ENCODE measurements around the gene C14orf180.

The C14orf180 gene

DNA sequence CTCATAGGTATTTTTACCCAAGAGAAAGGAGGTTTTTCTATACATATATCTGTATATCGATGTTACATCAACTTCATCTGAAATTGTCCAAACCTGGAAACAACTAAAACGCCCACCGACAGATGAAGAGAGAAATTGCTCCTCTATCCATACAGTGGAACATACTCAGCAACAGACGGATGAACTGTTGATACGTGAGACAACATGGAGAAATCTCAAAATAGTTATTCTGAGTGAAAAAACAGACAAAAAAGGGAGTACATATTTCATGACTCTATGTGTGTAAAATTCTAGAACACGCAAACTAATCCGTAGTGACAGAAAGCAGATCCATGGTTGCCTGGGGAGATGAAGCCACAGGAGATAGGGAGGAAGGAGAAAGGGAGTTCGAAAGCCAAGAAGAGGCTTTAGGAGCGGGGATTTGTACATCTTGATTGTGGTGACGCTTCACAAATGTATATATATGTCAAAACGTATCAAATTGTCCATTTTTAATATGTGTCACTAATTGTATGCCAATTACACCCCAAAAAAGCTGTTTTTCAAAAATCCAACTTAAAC is 37.6 kb upstream of the C14orf180 start:
- H3K27ac ChIP-seq: no peak overlapping the region
- TF ChIP-seq, protein P1, sequence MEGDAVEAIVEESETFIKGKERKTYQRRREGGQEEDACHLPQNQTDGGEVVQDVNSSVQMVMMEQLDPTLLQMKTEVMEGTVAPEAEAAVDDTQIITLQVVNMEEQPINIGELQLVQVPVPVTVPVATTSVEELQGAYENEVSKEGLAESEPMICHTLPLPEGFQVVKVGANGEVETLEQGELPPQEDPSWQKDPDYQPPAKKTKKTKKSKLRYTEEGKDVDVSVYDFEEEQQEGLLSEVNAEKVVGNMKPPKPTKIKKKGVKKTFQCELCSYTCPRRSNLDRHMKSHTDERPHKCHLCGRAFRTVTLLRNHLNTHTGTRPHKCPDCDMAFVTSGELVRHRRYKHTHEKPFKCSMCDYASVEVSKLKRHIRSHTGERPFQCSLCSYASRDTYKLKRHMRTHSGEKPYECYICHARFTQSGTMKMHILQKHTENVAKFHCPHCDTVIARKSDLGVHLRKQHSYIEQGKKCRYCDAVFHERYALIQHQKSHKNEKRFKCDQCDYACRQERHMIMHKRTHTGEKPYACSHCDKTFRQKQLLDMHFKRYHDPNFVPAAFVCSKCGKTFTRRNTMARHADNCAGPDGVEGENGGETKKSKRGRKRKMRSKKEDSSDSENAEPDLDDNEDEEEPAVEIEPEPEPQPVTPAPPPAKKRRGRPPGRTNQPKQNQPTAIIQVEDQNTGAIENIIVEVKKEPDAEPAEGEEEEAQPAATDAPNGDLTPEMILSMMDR (conservative IDR thresholded peaks at IDR 0.05): no peak

DNA sequence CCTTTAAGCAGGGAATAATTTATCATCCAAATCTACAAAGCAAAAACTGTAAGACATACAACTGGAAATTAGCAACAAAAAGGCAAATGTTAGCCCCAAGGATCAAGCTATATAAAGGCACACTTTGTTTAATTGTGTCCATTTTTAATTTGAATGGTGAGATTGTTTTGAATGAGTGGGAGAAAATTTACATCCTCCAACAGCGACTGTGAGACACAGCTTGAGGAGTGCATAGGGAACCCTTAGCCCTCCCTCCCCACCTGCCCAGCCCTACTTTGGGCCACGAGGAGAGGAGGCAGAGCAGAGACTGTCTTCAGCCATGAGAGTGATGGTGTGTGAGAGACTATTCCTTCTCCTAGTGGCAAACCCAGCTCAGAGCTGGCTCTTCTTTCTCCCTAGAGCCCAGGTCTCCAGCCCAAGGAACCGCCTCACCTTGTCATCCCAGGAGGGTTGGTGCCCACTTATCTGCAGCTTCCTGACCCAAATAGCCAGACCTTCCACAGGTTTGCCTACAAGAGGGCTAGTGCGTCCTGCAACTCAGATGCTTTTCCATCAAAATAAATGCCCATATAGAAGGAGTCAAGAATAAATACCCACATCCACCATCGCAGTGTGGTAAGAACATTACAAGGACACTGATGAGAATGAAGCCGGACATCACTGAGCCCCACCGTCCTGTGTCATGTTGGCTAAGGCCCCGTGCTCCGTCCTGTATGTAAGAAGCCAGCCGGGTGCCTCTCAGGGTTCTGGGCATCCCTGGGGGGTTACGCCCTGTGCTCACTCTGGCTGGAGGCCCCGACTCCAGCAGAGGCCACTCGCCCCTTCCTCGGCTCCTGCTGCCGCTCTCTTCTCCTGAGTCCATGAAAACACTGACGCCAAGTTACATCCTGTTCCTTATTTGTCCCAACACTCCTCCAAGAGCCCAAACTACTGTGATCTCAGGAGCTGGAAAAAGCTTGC is 36.4 kb upstream of the C14orf180 start:
- TF ChIP-seq, protein P1 (conservative IDR thresholded peaks at IDR 0.05): no peak
- H3K27ac ChIP-seq: no peak overlapping the region

DNA sequence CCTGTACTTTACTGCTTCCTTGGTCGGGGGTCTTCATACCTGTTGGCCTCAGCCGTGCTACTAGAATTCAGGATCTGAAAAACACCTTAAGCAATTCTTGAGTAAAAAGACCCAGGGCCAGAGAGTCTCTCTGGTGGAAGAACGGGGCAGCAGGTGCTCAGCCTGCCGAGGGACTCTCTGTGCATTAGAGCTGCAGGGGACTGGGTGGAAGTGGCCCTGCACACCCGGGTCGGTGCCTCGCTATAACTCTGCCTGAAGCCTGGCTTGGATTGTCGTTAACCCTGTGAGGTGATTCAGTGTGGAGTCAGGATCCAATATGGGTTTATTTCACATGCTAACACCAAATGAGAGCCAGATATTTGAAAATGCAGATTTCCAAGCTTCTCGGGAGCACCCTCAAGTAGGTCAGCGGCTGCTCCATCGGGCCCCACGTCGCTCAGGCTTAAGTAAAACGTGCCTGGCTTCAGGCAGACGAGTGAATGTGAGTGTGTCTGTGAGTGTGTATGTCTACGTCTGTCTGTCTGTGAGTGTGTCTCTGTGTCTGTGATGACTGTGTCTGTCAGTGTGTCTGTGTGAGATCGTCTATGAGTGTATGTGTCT is 35.1 kb upstream of the C14orf180 start:
- H3K27ac ChIP-seq: no peak overlapping the region
- TF ChIP-seq, protein P1 (conservative IDR thresholded peaks at IDR 0.05): no peak

DNA sequence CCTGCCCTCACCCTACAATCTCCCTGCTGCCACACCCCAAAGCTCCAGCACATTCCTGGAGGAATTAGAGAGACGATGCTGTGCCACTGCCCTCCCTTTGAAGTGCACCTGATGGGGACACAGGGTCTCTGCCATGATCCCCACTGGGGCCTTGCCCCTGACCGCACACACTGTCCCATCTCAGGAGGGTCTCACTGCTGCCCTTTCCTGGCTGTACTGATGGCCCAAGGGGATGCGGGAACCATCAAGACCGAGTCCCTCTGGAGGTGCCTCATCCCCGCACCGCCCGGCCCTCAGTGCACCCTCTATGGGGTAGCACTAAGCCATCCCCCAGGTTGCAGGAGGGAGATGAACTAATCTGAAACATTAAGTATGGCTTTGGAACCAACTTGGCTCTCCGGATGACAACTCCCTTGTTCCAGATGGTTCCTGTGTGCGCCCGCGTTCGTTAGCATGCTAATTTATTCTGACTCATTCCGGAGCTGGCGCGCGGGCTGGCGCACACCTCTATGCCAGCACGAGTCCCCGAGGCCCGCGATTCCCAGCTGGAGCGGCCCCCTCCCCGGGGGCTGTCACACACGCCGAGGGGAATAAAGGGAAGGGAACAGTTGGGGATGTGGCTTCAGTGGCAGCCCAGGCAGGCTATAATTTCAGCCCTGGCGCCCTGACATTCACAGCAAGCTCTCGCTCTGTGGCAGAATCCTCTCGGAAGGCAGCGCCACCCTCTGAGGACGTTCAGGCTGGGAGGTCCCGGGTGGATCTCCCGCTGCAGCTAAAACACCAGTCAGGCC is 34.2 kb upstream of the C14orf180 start:
- TF ChIP-seq, protein P1 (conservative IDR thresholded peaks at IDR 0.05): no peak
- no peak overlapping the region for H3K27ac ChIP-seq

DNA sequence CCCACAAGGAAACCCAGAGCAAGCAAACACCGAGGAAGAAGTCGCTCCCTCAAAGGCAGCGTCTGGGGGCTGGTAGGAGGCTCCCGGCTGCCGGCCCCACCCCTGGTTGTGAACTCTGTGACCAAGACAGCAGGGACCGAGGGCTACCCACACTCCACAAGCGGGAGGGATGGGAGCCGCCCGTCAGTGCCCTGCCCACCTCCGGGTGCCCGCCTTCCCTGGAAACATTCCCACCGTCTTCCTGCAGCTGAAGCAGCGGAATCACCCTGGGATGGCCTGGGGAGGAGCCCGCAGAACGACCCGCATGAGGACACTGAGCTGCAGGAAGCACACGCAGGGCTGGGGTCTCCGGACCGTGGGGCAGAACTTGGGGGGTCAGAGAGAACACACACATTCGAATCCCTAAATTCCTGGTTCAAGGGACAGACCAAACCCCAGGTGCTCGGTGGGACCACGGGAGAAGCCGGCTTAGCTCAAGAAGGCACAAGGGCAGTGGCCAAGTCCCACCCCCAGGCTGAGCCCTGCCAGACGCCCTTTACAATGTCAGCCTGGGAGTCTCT is 33.5 kb upstream of the C14orf180 start:
- TF ChIP-seq, protein P1 (conservative IDR thresholded peaks at IDR 0.05): no peak
- no peak overlapping the region for H3K27ac ChIP-seq

DNA sequence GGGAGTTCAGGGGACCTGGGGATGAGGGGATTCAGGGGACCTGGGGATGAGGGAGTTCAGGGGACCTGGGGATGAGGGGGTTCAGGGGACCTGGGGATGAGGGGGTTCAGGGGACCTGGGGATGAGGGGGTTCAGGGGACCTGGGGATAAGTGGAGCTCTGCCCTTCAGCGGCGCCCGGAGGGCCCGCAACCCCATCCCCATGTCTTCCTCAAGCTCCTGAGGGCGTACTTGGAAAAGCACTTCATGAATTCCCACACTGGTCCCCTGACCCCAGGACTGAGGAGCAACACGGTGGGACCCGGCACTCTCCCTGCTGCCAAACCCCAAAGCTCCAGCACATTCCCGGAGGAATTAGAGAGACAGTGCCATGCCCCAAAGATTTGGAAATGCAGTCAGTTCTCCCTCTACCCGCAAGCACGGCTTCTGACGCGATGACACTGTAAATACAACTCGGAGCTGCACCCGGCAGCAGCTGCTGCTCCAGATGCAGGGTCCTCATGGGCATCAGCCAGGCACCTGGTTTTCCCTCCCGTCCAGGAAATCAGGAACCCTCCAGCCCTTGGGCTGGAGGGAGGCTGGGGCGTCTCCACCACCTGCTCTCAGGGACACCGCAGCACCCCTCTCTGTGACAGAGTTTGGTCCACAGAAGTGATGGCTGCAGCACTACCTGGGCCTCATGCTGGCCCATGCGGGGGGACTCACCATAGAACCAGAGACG is 32.8 kb upstream of the C14orf180 start:
- TF ChIP-seq, protein P1 (conservative IDR thresholded peaks at IDR 0.05): no peak
- H3K27ac ChIP-seq: no peak overlapping the region

Measured in VCaP (cell line).